Measurements from ENCODE around the gene SIRT2.
"Not testable (repeated sequence)": the region's sequence is repeated elsewhere in the genome, so short reads cannot be mapped to it uniquely, and the experiment has no call there.

Gene SIRT2

GRCh38 chr19:38894968-38895367 lies 4.5 kb downstream of the SIRT2 start:
- DNase-seq (ENCODE audit: low spot score): no peak

- DNase-seq (ENCODE audit: low spot score): no peak
Measured at GRCh38 chr19:38893341-38893771, 6.1 kb downstream of the SIRT2 start.

- DNase-seq (ENCODE audit: low spot score): peak; percentile 60
Measured at GRCh38 chr19:38892841-38893240, 6.6 kb downstream of the SIRT2 start.

- DNase-seq (ENCODE audit: low spot score): no peak
Measured at GRCh38 chr19:38891771-38892170, 7.6 kb downstream of the SIRT2 start.

- DNase-seq (ENCODE audit: low spot score): no peak
Measured at GRCh38 chr19:38890686-38891085, 8.7 kb downstream of the SIRT2 start.

GRCh38 chr19:38889803-38890202 lies 9.6 kb downstream of the SIRT2 start:
- no peak for DNase-seq (ENCODE audit: low spot score)

GRCh38 chr19:38888876-38889275 lies 10.5 kb downstream of the SIRT2 start:
- peak; percentile 13 for DNase-seq (ENCODE audit: low spot score)

- DNase-seq (ENCODE audit: low spot score): not testable (repeated sequence)
Measured at GRCh38 chr19:38884691-38885090, 14.7 kb downstream of the SIRT2 start.

GRCh38 chr19:38883286-38883685 lies 16.1 kb downstream of the SIRT2 start:
- DNase-seq (ENCODE audit: low spot score): no peak

GRCh38 chr19:38880882-38881609 lies 18.4 kb downstream of the SIRT2 start:
- no peak for DNase-seq (ENCODE audit: low spot score)

GRCh38 chr19:38880076-38880881 lies 19.1 kb downstream of the SIRT2 start:
- peak; percentile 19 for DNase-seq (ENCODE audit: low spot score)

- DNase-seq (ENCODE audit: low spot score): no peak
Measured at GRCh38 chr19:38879400-38879751, 20.0 kb downstream of the SIRT2 start.

- peak; percentile 18 for DNase-seq (ENCODE audit: low spot score)
Measured at GRCh38 chr19:38878575-38879399, 20.6 kb downstream of the SIRT2 start.

GRCh38 chr19:38877781-38878574 lies 21.4 kb downstream of the SIRT2 start, which contains the start of gene RINL:
RINL (minus strand) TSS chr19:38878275; CDS start chr19:38876742, 1,533 bp downstream.
- DNase-seq (ENCODE audit: low spot score): peak; percentile 28

- no peak for DNase-seq (ENCODE audit: low spot score)
Measured at GRCh38 chr19:38875656-38876395, 23.6 kb downstream of the SIRT2 start.

GRCh38 chr19:38873400-38873799 lies 26.0 kb downstream of the SIRT2 start:
- not testable (repeated sequence) for DNase-seq (ENCODE audit: low spot score)

GRCh38 chr19:38870612-38871011 lies 28.8 kb downstream of the SIRT2 start:
- DNase-seq (ENCODE audit: low spot score): no peak

GRCh38 chr19:38869836-38870607 lies 29.4 kb downstream of the SIRT2 start:
- DNase-seq (ENCODE audit: low spot score): peak; percentile 87

- no peak for DNase-seq (ENCODE audit: low spot score)
Measured at GRCh38 chr19:38869160-38869835, 30.1 kb downstream of the SIRT2 start.

All from iPS-NIHi11 (cell line).